ENCODE measurements around the gene PKP3. TPM values are rescaled to one million over a fixed set of nuclear protein-coding genes. Genes with fewer than 3 reads are reported as not detected.
A peak's percentile ranks its signal among the peaks of the same experiment; 100 is the strongest.
"Not testable (repeated sequence)": the region's sequence is repeated elsewhere in the genome, so short reads cannot be mapped to it uniquely, and the experiment has no call there.

PKP3 gene
- total RNA-seq, 1 donor from 2014 or later = 0.32 TPM

DNA sequence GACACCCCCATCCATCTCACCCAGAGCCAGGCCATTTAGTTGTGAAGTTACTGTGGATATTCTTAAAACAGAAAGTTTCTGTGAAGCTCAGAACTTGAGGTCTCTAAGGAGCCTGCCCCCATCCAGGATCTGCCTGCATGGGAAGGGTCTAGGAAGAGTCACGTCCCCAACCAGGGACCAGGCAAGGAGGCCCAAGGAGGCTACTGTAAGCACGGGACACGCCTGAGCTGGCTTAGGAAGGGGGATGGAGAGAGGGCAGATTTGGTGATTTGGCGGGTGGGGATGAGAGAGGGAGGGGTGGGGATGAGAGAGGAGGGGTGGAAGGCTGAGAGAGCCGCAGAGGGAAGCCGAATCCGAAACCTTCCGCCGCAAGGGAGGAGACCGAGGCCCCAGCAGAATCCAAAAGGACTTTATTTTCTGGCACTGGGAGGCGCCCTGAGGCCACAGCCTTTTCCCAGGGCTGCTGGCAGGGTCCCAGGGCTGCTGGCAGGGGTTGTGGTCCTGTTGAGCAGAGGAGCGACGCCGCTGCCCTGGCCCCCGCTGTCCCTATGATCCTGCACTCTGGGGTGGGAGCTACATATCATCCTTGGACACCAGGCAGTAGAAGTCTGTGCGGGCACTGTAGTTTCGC, 11.4 kb downstream of the PKP3 start:
- ATAC-seq = no peak

DNA sequence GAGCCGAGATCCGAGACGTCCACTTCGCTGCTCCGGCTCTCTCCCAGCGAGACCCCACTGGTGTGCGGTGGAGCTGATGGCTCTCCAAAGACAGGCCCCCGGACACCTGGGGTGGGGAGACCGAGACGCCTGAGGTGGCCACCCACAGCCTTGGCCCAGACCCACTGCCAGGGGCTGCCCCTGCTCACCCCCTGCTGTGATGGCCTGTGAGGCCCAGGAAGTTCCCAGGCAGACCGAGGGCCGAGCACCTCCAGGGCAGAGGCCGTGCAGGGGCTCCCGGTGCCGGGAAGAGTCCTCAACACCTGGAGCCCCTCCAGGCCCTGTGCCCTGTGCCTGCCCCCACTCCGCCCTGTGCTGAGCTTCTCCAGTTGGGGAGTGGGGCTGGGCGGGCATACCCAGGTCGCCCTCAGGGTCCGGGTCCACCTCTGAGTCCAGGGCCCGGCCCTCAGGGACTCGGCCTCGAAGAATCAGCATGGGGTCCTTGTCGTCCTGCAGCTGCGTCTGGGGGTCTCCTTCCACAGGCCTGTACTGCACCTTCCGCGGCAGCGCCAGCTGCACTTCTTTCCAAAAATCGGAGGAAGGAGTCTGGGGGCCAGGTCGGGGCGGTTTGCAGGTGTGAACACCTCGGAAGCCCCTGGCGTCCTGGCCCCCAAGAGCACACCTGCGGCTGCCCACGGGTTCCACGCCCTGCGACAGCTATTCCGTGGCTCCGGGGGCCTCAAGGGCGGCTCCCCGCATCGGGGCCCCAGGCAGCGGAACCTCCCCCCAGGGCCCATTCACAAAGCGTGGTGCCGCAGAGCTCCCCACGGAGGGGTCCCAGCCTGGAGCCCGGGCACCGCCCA, 12.2 kb downstream of the PKP3 start:
- intact Hi-C loops (cut with DNase I) = loop anchor here (2.0 to 5.0 kb wide), 2 partner anchors 43 to 111 kb away; no protein-coding TSS in a partner anchor
- peak; percentile 69 for DNase-seq (ENCODE audit: missing footprints)
- peak; percentile 1 for ATAC-seq

More for the DNA sequence above, 11.4 kb downstream of the PKP3 start:
- peak; percentile 86 for DNase-seq (ENCODE audit: missing footprints)
- intact Hi-C loops (cut with DNase I) = loop anchor here (5.0 kb wide), 1 partner anchor 112 kb away; no protein-coding TSS in a partner anchor

GRCh38 chr11:406796-407650, 13.0 kb downstream of the PKP3 start:
- peak; percentile 92 for DNase-seq (ENCODE audit: missing footprints)
- intact Hi-C loops (cut with DNase I) = loop anchor here (2.0 to 5.0 kb wide), 2 partner anchors 42 to 110 kb away; no protein-coding TSS in a partner anchor
- peak; percentile 71 for ATAC-seq

DNA sequence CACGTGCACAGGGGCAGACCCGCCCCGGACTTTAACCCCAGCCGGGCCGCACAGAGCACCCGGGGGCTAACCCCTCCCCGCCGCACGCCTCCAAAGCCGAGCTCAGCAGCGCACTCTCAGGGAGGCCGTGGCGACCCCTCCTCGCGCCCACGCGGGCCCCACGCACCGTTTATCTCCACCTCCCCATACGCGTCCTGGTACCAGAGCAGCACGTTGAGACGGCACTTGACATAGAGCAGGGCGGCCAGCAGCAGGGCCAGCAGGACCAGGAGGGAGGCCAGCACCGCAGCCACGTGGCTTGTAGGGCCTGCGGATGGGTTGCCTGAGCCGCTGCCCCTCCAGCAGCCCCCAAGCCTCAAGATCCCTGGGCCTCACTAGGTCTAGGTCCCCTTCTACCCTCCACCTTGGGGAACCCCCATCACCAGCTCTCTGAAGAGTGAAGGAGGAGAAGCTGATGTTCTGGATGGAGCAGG, 13.7 kb downstream of the PKP3 start:
- ATAC-seq (peak; percentile 18), DNase-seq (ENCODE audit: missing footprints) (no peak)
- intact Hi-C loops (cut with DNase I) = loop anchor here (2.0 to 5.0 kb wide), 2 partner anchors 41 to 110 kb away; no protein-coding TSS in a partner anchor

- intact Hi-C loops (cut with DNase I) = loop anchor here (5.0 kb wide), 1 partner anchor 109 kb away; no protein-coding TSS in a partner anchor
- DNase-seq (ENCODE audit: missing footprints) (peak; percentile 65), ATAC-seq (no peak)
These were observed 14.4 kb downstream of the PKP3 start for GRCh38 chr11:408154-409007.

DNA sequence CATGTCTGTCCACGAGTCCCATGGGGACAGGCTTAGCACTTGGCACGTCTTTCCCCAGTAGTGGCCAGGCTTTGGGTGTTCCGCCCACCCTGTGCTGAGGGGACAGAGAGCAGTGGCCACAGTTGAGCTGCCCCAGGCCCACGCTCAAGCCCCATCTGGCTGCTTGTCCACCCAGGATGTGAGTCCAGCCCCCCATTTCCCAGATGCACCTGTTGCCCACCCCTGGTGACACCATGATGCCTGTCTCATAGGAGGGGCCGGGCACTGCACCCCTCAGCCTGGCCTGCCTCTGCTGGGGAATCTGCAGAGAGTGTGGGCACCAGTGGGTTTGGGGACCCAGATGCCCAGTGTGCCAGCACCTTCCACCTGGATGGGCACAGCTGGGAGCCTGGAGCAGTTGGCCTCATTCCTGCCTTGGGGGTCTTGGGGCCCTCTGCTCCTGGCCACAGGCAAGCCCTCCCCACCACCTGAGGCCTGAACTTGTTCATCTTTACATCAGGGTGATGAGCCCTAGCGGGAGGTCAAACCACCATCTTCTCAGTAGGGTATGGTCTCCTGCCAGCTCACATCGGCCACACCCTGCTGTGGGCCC, 15.1 kb downstream of the PKP3 start:
- DNase-seq (ENCODE audit: missing footprints) (peak; percentile 69), ATAC-seq (no peak)
- intact Hi-C loops (cut with DNase I) = loop anchor here (5.0 kb wide), 1 partner anchor 108 kb away; no protein-coding TSS in a partner anchor

DNA sequence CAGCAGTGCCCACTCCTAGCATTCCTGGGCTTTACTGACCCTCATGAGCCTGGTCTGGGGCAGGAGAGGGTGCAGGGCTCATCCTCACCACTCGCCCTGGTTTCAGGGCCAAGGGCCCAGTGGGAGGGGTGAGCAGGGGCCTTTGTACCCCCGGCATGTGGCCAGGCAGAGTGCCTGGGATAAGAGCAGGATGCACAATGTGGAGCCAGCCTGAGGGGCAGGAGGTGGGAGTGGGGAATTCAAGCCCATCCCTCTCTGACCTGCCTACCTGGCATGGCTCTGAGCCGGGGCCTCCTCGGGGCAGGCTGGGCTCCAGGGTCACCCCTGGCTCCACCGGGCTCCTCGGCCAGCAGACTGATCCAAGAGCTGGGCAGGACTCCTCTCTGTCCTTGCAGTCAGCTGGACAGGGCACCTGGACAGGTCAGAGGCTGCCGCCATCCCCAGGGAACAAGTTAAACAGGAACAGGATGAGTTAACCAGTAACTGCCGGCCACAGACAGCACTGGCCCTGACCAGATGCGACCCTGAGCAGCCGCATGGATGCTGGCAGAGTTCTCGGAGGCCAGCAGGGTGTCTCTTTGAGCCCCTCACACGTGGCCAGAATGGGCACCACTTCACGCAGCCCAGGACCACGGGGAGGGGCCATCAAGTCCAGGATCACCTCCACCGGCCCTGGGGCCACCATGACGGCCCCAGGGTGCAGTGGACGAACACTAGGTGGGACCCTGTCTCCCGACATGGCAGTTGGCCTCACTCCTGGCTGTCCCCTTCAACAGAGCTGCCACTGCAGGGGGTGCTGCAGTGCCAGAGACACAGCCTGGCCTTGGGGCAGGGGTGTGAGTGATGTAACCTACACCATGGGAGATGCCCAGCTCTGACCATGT, 15.8 kb downstream of the PKP3 start:
- intact Hi-C loops (cut with DNase I) = loop anchor here (5.0 kb wide), 1 partner anchor 107 kb away; no protein-coding TSS in a partner anchor
- DNase-seq (ENCODE audit: missing footprints) = peak; percentile 57
- ATAC-seq = no peak

DNA sequence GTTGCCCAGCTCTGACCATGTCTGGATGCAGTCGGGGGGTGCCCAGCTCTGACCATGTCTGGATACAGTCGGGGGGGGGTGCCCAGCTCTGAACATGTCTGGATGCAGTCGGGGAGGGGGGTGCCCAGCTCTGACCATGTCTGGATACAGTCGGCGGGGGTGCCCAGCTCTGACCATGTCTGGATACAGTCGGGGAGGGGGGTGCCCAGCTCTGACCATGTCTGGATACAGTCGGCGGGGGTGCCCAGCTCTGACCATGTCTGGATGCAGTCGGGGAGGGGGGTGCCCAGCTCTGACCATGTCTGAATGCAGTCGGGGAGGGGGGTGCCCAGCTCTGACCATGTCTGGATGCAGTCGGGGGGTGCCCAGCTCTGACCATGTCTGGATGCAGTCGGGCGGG, 16.7 kb downstream of the PKP3 start:
- ATAC-seq; intact Hi-C loops (cut with DNase I): not testable (repeated sequence)
- DNase-seq (ENCODE audit: missing footprints) = peak; percentile 26

DNA sequence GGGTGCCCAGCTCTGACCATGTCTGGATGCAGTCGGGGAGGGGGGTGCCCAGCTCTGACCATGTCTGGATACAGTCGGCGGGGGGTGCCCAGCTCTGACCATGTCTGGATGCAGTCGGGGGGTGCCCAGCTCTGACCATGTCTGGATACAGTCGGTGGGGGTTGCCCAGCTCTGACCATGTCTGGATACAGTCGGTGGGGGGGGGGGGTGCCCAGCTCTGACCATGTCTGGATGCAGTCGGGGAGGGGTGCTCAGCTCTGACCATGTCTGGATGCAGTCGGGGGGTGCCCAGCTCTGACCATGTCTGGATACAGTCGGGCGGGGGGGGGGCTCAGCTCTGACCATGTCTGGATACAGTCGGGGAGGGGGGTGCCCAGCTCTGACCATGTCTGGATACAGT, 17.5 kb downstream of the PKP3 start:
- ATAC-seq; intact Hi-C loops (cut with DNase I); DNase-seq (ENCODE audit: missing footprints): not testable (repeated sequence)

DNA sequence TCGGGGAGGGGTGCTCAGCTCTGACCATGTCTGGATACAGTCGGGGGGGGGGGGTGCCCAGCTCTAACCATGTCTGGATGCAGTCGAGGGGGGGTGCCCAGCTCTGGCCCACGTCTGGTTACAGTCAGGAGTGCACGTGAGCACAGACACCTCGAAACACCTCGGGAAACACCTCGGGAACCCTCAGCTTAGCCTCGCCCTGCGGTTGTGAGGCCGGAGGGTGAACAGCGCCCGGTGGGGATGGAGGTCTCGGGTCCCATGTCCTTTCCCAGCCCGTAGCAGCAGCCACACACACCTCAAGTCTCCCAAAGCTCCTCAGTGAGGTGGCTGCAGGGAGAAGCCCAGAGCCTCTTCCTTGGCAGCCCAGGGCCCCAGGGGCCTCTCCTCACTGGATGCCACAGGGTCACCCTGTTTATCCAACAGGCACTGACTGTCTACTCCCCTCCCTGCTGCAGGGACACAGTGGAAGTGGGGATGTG, 18.7 kb downstream of the PKP3 start:
- intact Hi-C loops (cut with DNase I) = no loop called here
- ATAC-seq (no peak), DNase-seq (ENCODE audit: missing footprints) (peak; percentile 34)

DNA sequence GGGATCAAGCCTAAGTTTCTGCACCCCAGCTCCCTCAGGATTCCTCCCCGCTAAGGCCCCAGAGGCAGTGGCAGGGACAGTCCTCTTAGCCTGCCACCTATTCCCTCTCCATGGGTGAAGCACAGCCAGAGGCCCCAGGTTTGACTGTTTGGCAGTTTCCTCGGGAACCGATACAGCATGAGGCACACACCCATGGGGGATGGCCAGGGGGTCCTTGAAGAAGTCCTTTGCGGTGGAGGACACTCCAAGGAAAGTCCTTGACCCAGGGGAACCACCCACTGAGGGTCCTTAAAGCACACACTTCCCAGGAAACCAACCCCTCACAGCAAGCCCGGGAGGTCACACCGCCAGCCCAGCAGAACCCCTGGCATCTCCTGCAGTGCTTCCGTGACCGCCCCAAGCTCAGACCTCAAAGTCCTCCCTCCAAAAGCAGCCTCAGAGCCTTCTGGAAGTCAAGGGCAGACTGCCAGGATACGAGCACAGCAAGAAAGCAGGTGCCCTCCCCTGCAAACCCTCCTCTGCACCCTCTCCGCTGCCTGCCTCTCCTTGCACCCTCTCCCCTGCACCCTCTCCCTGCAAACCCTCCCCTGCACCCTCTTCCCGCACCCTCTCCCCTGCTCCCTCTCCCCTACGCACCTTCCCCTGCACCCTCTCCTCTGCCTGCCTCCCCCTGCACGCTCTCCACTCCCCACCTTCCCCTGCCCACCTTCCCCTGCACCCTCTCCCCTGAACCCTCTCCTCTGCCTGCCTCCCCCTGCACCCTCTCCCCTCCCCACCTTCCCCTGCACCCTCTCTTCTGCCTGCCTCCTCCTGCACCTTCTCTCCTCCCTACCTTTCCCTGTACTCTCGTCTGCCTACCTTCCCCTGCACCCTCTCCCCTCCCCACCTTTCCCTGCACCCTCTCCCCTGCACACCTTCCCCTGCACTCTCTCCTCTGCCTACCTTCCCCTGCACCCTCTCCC, 19.4 kb downstream of the PKP3 start:
- DNase-seq (ENCODE audit: missing footprints) (peak; percentile 39), ATAC-seq (no peak)
- intact Hi-C loops (cut with DNase I) = loop anchor here (2.0 kb wide), 1 partner anchor 35 kb away; no protein-coding TSS in a partner anchor

DNA sequence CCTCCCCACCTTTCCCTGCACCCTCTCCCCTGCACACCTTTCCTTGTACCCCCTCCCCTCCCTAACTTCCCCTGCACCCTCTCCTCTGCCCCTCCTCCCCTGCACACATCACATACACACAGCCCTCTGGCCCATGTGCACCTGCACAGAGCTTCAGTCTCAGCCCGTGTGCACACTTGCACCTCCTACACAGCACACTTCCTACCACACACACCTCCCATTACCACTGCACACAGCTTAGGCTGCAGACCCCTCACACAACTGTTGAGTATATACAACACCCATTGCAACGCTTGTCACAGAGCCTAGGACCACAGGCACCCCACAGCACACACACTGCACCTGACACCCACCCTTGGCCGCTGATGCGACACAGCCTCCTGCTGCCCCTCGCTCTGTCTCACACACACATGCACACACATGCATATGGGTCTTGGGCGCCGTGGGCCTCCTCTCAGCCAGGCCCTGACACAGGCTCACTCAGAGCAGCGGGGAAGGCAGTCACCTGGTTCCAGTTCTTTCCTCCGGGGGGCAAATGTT, 20.4 kb downstream of the PKP3 start:
- intact Hi-C loops (cut with DNase I) = loop anchor here (2.0 kb wide), 1 partner anchor 34 kb away; no protein-coding TSS in a partner anchor
- peak; percentile 47 for DNase-seq (ENCODE audit: missing footprints)
- ATAC-seq = no peak

- peak; percentile 32 for DNase-seq (ENCODE audit: missing footprints)
These were observed 21.6 kb downstream of the PKP3 start for GRCh38 chr11:415640-416041.

DNA sequence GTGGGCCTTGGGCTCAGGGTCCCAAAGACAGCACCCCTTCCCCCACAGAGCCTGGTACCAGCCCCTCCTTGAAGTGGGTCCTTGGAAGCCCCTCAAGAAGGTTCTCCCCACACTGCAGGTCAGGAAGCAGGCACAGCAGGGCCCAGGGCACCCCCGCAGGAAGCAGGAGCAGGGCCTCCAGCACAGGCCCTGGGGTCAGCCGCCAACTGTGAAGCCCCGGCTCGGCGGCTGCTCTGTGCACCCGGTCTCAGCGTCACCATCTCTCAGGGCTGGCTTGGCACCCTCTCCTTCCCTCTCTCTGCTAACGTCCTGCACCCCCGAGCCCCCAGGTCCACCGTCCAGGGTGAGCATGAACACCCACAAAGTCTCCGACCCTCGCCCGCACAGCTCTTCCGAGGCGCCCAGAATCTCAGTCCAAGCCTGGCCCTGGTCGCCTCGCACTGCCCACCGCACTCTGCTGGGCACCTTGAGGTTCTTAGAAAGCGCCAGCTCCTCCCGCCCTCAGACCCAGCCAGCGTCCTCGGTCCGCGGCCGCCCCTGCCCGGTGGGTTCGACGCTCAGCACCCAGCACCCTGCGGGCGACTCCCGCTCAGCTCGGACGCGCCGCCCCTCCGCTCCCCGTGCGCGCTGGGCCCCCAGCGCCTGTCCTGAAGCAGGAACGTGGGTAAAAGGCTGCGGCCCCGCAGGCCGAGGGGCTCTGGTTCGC, 22.2 kb downstream of the PKP3 start:
- ATAC-seq = peak; percentile 2
- intact Hi-C loops (cut with DNase I) = no loop called here
- DNase-seq (ENCODE audit: missing footprints) = peak; percentile 41

More at GRCh38 chr11:415640-416041, 21.6 kb downstream of the PKP3 start:
- intact Hi-C loops (cut with DNase I) = loop anchor here (2.0 kb wide), 1 partner anchor 33 kb away; no protein-coding TSS in a partner anchor
- ATAC-seq = no peak
